Natural killer cell (primary cell): ENCODE measurements around the gene PTPRT. TPM values are rescaled to one million over a fixed set of nuclear protein-coding genes. Genes with fewer than 3 reads are reported as not detected.

Source experiments
- ATAC-seq, 3 donors: fragments of 150-1000 bp in 2 of 3; fragments of 200-7000 bp in 1 of 3; cut with Tn5 transposase; 1 replicate in 1 of 3; 2 replicates in 2 of 3; pipeline ENCODE4 v1.10.0; 2021; ENCODE audit warnings: mild to moderate bottlenecking in 2 of 3, moderate library complexity in 2 of 3
- DNase-seq, 2 donors: peaks; one replicate each; pipeline versions ENCODE4 v3.0.0 to v3.0.0-alpha.2; 2013 to 2021; ENCODE audit warnings: mixed read lengths in 1 of 2
- H3K27ac ChIP-seq: one replicate; pipeline ENCODE4 v1.5.1; 2013; ENCODE audit warnings: mild to moderate bottlenecking, low read length
- H3K27me3 ChIP-seq: one replicate; pipeline ENCODE4 v1.6.1; 2013; ENCODE audit warnings: low read length; ENCODE audit not compliant: control insufficient read depth, insufficient read depth
- H3K36me3 ChIP-seq: one replicate; pipeline ENCODE4 v1.6.1; 2013; ENCODE audit warnings: low read length; ENCODE audit not compliant: control insufficient read depth, insufficient read depth
- H3K4me1 ChIP-seq: one replicate; pipeline ENCODE4 v1.6.1; 2013; ENCODE audit warnings: low read length; ENCODE audit not compliant: control insufficient read depth, insufficient read depth
- H3K4me3 ChIP-seq: one replicate; pipeline ENCODE4 v1.5.1; 2013; ENCODE audit warnings: low read length
- H3K9me3 ChIP-seq: one replicate; pipeline ENCODE4 v1.6.1; 2013; ENCODE audit warnings: low read length; ENCODE audit not compliant: control insufficient read depth, insufficient read depth
- H3K27ac Mint-ChIP-seq, 2 donors: one replicate each; pipeline ENCODE4 v1.8.0; 2022; ENCODE audit warnings: mild to moderate bottlenecking in 2 of 2, mixed read lengths in 2 of 2, moderate library complexity in 1 of 2
- H3K27me3 Mint-ChIP-seq, 2 donors: one replicate each; pipeline ENCODE4 v1.8.0; 2022; ENCODE audit warnings: low read depth in 2 of 2, mixed read lengths in 2 of 2
- H3K36me3 Mint-ChIP-seq: one replicate; pipeline ENCODE4 v1.8.0; 2022; ENCODE audit warnings: mixed read lengths
- H3K4me1 Mint-ChIP-seq, 2 donors: one replicate each; pipeline ENCODE4 v1.8.0; 2022; ENCODE audit warnings: mixed read lengths in 2 of 2
- H3K4me3 Mint-ChIP-seq: one replicate; pipeline ENCODE4 v1.8.0; 2022; ENCODE audit warnings: mild to moderate bottlenecking, moderate library complexity, mixed read lengths
- H3K9me3 Mint-ChIP-seq, 2 donors: one replicate each; pipeline ENCODE4 v1.8.0; 2022; ENCODE audit warnings: mixed read lengths in 2 of 2
- CTCF ChIP-seq: fragments of 200-600 bp; IDR thresholded peaks from one replicate; pipeline ENCODE4 v1.8.0; 2022; ENCODE audit warnings: antibody characterized with exemption
- WGBS: methylation state at CpG from one replicate; pipeline ENCODE4 v1.1.7; 2013; ENCODE audit warnings: missing lambda C conversion rate; ENCODE audit not compliant: insufficient coverage; 5-methylcytosine and 5-hydroxymethylcytosine counted together
- intact Hi-C: fragments of 100-400 bp; cut with micrococcal nuclease; formaldehyde crosslinking; loops from one replicate; pipeline ENCODE4 v1.14.2; 2022
- total RNA-seq, 4 donors: library from RNA; stranded (reverse); fragments of 120-200 nt in 1 of 4; gene quantifications; one replicate each; pipeline versions ENCODE4 v1.2.3 to v1.2.4, GENCODE V29; 2013 to 2022

Gene PTPRT
- total RNA-seq, 3 donors from 2014 or later (not counting 1 experiment from before 2014, with no cell fraction given): not detected

GRCh38 chr20:42611889-42612837 lies 577.5 kb downstream of the PTPRT start:
- no peaks in the 10 kb centered on the region for H3K27me3 ChIP-seq
- H3K4me3 Mint-ChIP-seq: no peak overlapping the region
- H3K27ac Mint-ChIP-seq: no peak overlapping the region
- no peak for DNase-seq
- no peaks in the 10 kb centered on the region for H3K36me3 ChIP-seq
- 65% methylated on average over 4 of the region's 7 CpGs for WGBS
- no peaks in the 10 kb centered on the region for H3K9me3 ChIP-seq
- H3K9me3 Mint-ChIP-seq: peaks cover 4 to 6% of the 10 kb centered on the region in 2 donors
- H3K27me3 Mint-ChIP-seq: no peaks in the 10 kb centered on the region
- H3K27ac ChIP-seq: no peak overlapping the region
- H3K4me1 Mint-ChIP-seq: no peaks in the 10 kb centered on the region
- no peak for TF ChIP-seq CTCF
- H3K36me3 Mint-ChIP-seq: no peaks in the 10 kb centered on the region
- intact Hi-C loops: no loop called here
- ATAC-seq: no peak
- H3K4me3 ChIP-seq: no peak overlapping the region
- H3K4me1 ChIP-seq: no peaks in the 10 kb centered on the region

GRCh38 chr20:42611423-42611822 lies 578.3 kb downstream of the PTPRT start:
- Mint-ChIP-seq H3K27ac (no peak overlapping the region), H3K4me3 (no peak overlapping the region), H3K4me1 (no peaks in the 10 kb centered on the region), H3K36me3 (no peaks in the 10 kb centered on the region), H3K9me3 (peaks cover 4 to 9% of the 10 kb centered on the region in 2 donors), H3K27me3 (no peaks in the 10 kb centered on the region)
- no peaks in the 10 kb centered on the region for H3K27me3 ChIP-seq
- DNase-seq (no peak), ATAC-seq (no peak)
- intact Hi-C loops: no loop called here
- H3K9me3 ChIP-seq: no peaks in the 10 kb centered on the region
- 82% methylated on average over 4 of the region's 4 CpGs for WGBS
- H3K27ac ChIP-seq: no peak overlapping the region
- TF ChIP-seq CTCF: no peak
- H3K4me3 ChIP-seq: no peak overlapping the region
- no peaks in the 10 kb centered on the region for H3K36me3 ChIP-seq
- no peaks in the 10 kb centered on the region for H3K4me1 ChIP-seq

- H3K36me3 Mint-ChIP-seq: no peaks in the 10 kb centered on the region
- DNase-seq (no peak), ATAC-seq (no peak)
- no peaks in the 10 kb centered on the region for H3K4me1 Mint-ChIP-seq
- H3K27me3 Mint-ChIP-seq: no peaks in the 10 kb centered on the region
- Histone ChIP-seq H3K27ac (no peak overlapping the region), H3K4me3 (no peak overlapping the region), H3K36me3 (no peaks in the 10 kb centered on the region), H3K4me1 (no peaks in the 10 kb centered on the region), H3K9me3 (no peaks in the 10 kb centered on the region), H3K27me3 (no peaks in the 10 kb centered on the region)
- TF ChIP-seq CTCF: no peak
- H3K27ac Mint-ChIP-seq: no peak overlapping the region
- H3K4me3 Mint-ChIP-seq: no peak overlapping the region
- intact Hi-C loops: no loop called here
- 47% methylated on average over 2 of the region's 4 CpGs for WGBS
- peaks cover 4 to 9% of the 10 kb centered on the region in 2 donors for H3K9me3 Mint-ChIP-seq
Observed at GRCh38 chr20:42610070-42610469, 579.6 kb downstream of the PTPRT start.
